GM19025 (cell line): ENCODE results near the gene PTH1R.

Source experiments
- ATAC-seq: cut with Tn5 transposase; IDR thresholded peaks from one replicate; pipeline ENCODE4 v1.9.1; 2021; ENCODE audit warnings: mild to moderate bottlenecking, low read depth, moderate library complexity; ENCODE audit not compliant: unreplicated experiment

The PTH1R gene

GRCh38 chr3:46942076-46942475, 64.6 kb downstream of the PTH1R start:
- ATAC-seq, result no peak

GRCh38 chr3:46942481-46943236, 65.1 kb downstream of the PTH1R start:
- ATAC-seq, result no peak

GRCh38 chr3:46943237-46944187, 66.0 kb downstream of the PTH1R start:
- peak; percentile 53 for ATAC-seq

GRCh38 chr3:46944191-46944590, 66.7 kb downstream of the PTH1R start:
- no peak for ATAC-seq

- ATAC-seq, result no peak
Measured at GRCh38 chr3:46946416-46946815, 68.9 kb downstream of the PTH1R start.

GRCh38 chr3:46946856-46947545, 69.5 kb downstream of the PTH1R start:
- no peak for ATAC-seq

GRCh38 chr3:46947546-46947901, 70.0 kb downstream of the PTH1R start:
- no peak for ATAC-seq

- no peak for ATAC-seq
Measured at GRCh38 chr3:46947981-46948791, 70.7 kb downstream of the PTH1R start.

- ATAC-seq, result peak; percentile 70
Measured at GRCh38 chr3:46948830-46949671, 71.5 kb downstream of the PTH1R start.

- no peak for ATAC-seq
Measured at GRCh38 chr3:46950177-46950576, 72.7 kb downstream of the PTH1R start.

- no peak for ATAC-seq
Measured at GRCh38 chr3:46950650-46951241, 73.2 kb downstream of the PTH1R start.

- no peak for ATAC-seq
Measured at GRCh38 chr3:46952813-46953212, 75.3 kb downstream of the PTH1R start.
